Right cardiac atrium (tissue), 5 donors: Measurements from ENCODE around the gene SLC22A17. TPM values are rescaled to one million over a fixed set of nuclear protein-coding genes. Genes with fewer than 3 reads are reported as not detected.
A peak's percentile ranks its signal among the peaks of the same experiment; 100 is the strongest.

Experiments
- ATAC-seq, 2 donors: fragments of 200-7000 bp; cut with Tn5 transposase; one replicate each; pipeline versions ENCODE4 v1.8.0 to v1.9.1; 2020; ENCODE audit warnings: moderate library complexity in 2 of 2, mild to moderate bottlenecking in 1 of 2
- DNase-seq, 3 donors: peaks; one replicate each; pipeline ENCODE4 v3.0.0-alpha.2; 2020
- H3K27ac ChIP-seq: one replicate; pipeline ENCODE4 v1.5.1; 2013; ENCODE audit warnings: mild to moderate bottlenecking, low read length, control low read depth, moderate library complexity
- H3K27me3 ChIP-seq: one replicate; pipeline ENCODE4 v1.6.1; 2013; ENCODE audit not compliant: control insufficient read depth, insufficient read depth
- H3K4me1 ChIP-seq: one replicate; pipeline ENCODE4 v1.6.1; 2013; ENCODE audit warnings: low read length; ENCODE audit not compliant: control insufficient read depth, insufficient read depth
- H3K4me3 ChIP-seq: one replicate; pipeline ENCODE4 v1.5.1; 2013; ENCODE audit warnings: low read length, control low read depth
- H3K9me3 ChIP-seq: one replicate; pipeline ENCODE4 v1.6.1; 2013; ENCODE audit warnings: low read length; ENCODE audit not compliant: control insufficient read depth
- WGBS: extraction: QIAGEN DNeasy Blood & Tissue Kit; methylation state at CpG from one replicate; pipeline ENCODE4 v1.1.7; 2013; 5-methylcytosine and 5-hydroxymethylcytosine counted together
- intact Hi-C, 4 donors: fragments of 100-400 bp; cut with DNase I; formaldehyde crosslinking; loops; one replicate each; pipeline versions ENCODE4 v1.11.0 to v1.14.0; 2022 to 2023
- polyA plus RNA-seq: library from polyadenylated mRNA; stranded (reverse); fragments of 200-250 nt; gene quantifications from one replicate; pipeline ENCODE4 v1.2.3, GENCODE V29; 2013
- total RNA-seq, 4 donors: library from RNA; stranded (reverse); fragmentation: NEBNext Ultra II Directional; extraction: Animal tissue kit (Norgen Biotek cat#: 25700); gene quantifications; one replicate each; pipeline ENCODE4 v1.2.1, GENCODE V29; 2021
- donor health status: healthy with polysubstance abuse.
- donor health status: DM: no; HTN: yes; CAD: no.
- donor health status: DM: no; HTN: no; CAD: no.
- donor health status: DM: no; HTN: yes; CAD: no; lungs with severe emphysema.
- donor health status: DM: yes; HTN: yes; CAD: no.

The SLC22A17 gene
- total and polyA plus RNA-seq, 5 donors, result 42.4 to 72.5 (median 50.6) TPM

- Histone ChIP-seq H3K27me3 (no peaks in the 10 kb centered on the region), H3K4me1 (peaks cover 4% of the 10 kb centered on the region), H3K4me3 (peak within 1 kb of the TSS; percentile 97), H3K9me3 (no peaks in the 10 kb centered on the region), H3K27ac (peak within 1 kb of the TSS; percentile 99)
- DNase-seq (peak; percentile 98 to 99 (median 98)), ATAC-seq (peak; percentile 96)
- intact Hi-C loops, result loop anchor here (5.0 to 10.0 kb wide), 5 partner anchors 124 to 244 kb away; partner anchors contain the start of genes AP1G2 (in 2 of the 4) and NGDN (in 1 of the 4)
- WGBS, result 4% methylated on average over 63 of the region's 63 CpGs
Observed at GRCh38 chr14:23320584-23321571, 31.8 kb downstream of the SLC22A17 start, which contains the start of gene PABPN1. PABPN1 (plus strand) TSS chr14:23321457; CDS start chr14:23321470, 13 bp downstream.

DNA sequence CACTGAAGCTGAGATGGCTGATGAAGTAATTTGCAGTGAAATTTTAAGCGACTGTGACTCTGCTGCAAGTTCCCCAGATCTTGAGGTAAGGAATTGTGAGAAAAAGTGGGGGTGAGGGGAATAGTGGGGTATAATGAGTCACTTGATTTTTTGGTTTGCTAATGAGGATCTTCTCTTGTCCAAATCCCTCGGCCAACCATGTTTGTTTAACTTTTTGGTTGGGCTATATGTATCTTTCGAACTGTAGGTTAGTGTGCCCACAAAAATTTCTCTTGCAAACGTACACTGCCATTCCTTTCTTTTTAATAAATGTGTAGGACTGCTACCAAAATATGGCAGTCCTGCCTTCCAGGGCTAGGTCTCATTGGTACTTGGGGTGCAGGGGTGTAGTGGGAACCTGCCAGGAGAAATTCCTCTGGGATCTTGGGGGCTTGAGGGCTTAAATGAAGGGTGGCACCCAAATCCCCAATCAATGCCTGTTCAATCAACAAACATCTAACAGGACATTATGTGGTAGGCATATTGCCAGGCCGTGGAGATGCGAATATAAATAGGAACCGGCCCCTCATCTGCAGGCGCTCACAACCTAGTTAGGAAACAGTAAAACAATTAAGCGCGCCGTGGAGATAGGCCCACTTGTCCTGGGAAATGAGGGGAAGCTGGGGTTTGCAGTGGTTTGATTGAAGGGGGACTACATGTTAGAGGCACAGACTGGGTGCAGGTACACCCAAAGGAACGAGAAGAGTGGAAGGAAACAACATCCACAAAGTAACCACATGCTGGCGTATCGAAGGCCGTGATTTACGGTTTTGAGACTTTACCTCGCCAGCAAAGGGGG is 32.7 kb downstream of the SLC22A17 start:
- intact Hi-C loops, result loop anchor here (5.0 to 10.0 kb wide), 5 partner anchors 125 to 245 kb away; partner anchors contain the start of genes AP1G2 (in 2 of the 4) and NGDN (in 1 of the 4)
- Histone ChIP-seq H3K27me3 (no peaks in the 10 kb centered on the region), H3K4me1 (peaks cover 4% of the 10 kb centered on the region), H3K27ac (peak overlapping the region; percentile 99), H3K9me3 (no peaks in the 10 kb centered on the region), H3K4me3 (peak overlapping the region; percentile 50)
- peak in 1 of 3 donors; percentile 19 for DNase-seq
- ATAC-seq, result no peak
- 90% methylated on average over 17 of the region's 17 CpGs for WGBS

DNA sequence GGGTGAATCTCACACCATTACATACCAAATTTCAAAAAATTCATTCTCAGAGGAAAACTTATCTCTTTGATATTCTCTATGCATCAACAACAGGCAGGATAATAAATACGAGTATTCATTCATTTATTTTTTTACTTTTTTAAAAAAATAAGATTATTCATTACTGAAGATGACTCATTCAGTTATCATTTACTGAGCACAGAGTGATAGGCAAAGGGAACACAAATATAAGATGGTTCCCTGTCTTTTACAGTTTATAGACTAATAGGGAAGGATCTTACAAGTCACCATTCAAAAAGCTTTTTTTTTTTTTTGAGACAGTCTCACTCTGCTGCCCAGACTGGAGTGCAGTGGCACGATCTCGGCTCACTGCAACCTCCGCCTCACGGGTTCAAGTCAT is 36.4 kb downstream of the SLC22A17 start:
- H3K9me3 ChIP-seq, result no peaks in the 10 kb centered on the region
- H3K27me3 ChIP-seq, result no peaks in the 10 kb centered on the region
- peak in 1 of 3 donors; percentile 36 for DNase-seq
- no peak overlapping the region for H3K4me3 ChIP-seq
- intact Hi-C loops, result no loop called here
- peaks cover 4% of the 10 kb centered on the region for H3K4me1 ChIP-seq
- no peak for ATAC-seq
- WGBS, result 86% methylated on average over 5 of the region's 5 CpGs
- no peak overlapping the region for H3K27ac ChIP-seq

- H3K4me1 ChIP-seq, result peaks cover 2% of the 10 kb centered on the region
- 88% methylated on average over 1 of the region's 1 CpG for WGBS
- no peak overlapping the region for H3K4me3 ChIP-seq
- H3K27ac ChIP-seq, result no peak overlapping the region
- H3K27me3 ChIP-seq, result no peaks in the 10 kb centered on the region
- ATAC-seq (no peak), DNase-seq (no peak)
- H3K9me3 ChIP-seq, result no peaks in the 10 kb centered on the region
- intact Hi-C loops, result no loop called here
Observed at GRCh38 chr14:23310546-23310945, 42.1 kb downstream of the SLC22A17 start.

DNA sequence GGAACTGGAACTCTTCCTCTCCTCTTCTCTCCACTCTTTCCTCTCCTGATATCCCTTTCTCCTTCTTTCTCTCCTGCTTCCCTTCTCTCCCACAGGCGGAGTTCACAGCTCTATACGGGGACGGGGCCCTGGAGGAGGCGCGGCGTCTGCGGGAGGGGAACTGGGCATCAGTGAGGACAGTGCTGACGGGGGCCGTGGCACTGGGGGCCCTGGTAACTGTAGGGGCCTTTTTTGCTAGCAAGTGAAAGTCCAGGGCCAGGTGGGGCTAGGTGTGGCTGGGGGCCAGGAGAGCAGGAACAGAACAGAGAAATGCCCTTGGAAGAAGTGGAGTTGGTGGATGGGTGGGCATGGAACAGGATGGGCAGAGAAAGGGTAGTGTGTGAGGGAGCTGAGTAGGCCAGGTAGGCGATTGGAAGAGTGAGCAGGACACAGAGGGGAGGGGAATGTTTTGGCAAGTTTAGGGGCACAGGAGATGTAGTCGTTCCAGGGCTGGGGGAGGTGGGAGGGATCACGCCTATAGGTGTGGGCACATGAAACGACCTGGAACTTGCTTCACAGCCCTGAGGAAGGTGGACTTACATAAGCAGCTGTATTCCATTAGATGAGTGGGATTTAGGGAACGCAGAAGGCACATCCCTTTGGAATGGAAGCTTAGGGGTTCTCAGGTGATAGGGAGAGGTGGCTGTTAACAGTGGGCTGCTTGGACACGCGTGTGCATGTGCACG is 43.8 kb downstream of the SLC22A17 start:
- intact Hi-C loops, result no loop called here
- H3K27ac ChIP-seq, result no peak overlapping the region

GRCh38 chr14:23307687-23308644 is 44.7 kb downstream of the SLC22A17 start:
- Histone ChIP-seq H3K4me1 (peaks cover 4% of the 10 kb centered on the region), H3K4me3 (no peak overlapping the region), H3K27ac (no peak overlapping the region), H3K27me3 (no peaks in the 10 kb centered on the region), H3K9me3 (no peaks in the 10 kb centered on the region)
- intact Hi-C loops, result no loop called here
- DNase-seq (no peak), ATAC-seq (no peak)
- WGBS, result 87% methylated on average over 22 of the region's 22 CpGs

More for the DNA sequence above, 43.8 kb downstream of the SLC22A17 start:
- 86% methylated on average over 17 of the region's 17 CpGs for WGBS
- peaks cover 2% of the 10 kb centered on the region for H3K4me1 ChIP-seq
- DNase-seq, result peak in 1 of 3 donors; percentile 40
- H3K4me3 ChIP-seq, result no peak overlapping the region
- no peaks in the 10 kb centered on the region for H3K27me3 ChIP-seq
- no peak for ATAC-seq
- no peaks in the 10 kb centered on the region for H3K9me3 ChIP-seq

DNA sequence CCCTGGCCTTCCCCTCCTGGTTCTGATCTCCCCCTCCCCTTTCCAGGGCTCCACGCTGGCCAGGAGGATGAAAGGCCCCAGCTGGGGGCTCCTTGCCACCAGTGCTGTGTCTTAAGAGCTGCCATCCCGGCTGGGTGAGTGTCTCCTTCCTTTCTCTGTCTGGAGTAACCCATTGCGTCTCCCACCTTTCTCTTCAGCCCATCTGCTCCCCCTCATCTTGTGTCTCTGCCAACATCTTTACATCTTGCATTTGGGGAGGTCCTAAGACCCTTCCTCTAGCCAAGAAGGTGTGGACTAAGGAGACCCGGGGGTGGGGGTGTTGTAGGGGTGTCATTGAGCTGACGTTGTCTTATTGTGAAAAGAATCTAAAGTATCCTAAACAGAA is 45.5 kb downstream of the SLC22A17 start:
- intact Hi-C loops, result no loop called here
- Histone ChIP-seq H3K4me3 (peak overlapping the region; percentile 79), H3K27me3 (no peaks in the 10 kb centered on the region), H3K27ac (peak overlapping the region; percentile 86), H3K4me1 (peaks cover 6% of the 10 kb centered on the region), H3K9me3 (no peaks in the 10 kb centered on the region)
- 7% methylated on average over 5 of the region's 5 CpGs for WGBS
- ATAC-seq (no peak), DNase-seq (no peak)

GRCh38 chr14:23306412-23307145 is 46.1 kb downstream of the SLC22A17 start, which contains the start of gene BCL2L2:
BCL2L2 (plus strand) TSS chr14:23306833; CDS start chr14:23307768, 935 bp downstream.
- under 1% methylated on average over 24 of the region's 24 CpGs for WGBS
- DNase-seq (peak; percentile 94 to 98 (median 97)), ATAC-seq (peak; percentile 79)
- intact Hi-C loops, result no loop called here
- Histone ChIP-seq H3K4me1 (peaks cover 6% of the 10 kb centered on the region), H3K27ac (peak within 1 kb of the TSS; percentile 95), H3K4me3 (peak within 1 kb of the TSS; percentile 79), H3K27me3 (no peaks in the 10 kb centered on the region), H3K9me3 (no peaks in the 10 kb centered on the region)
